HEK293 (cell line): Measurements from ENCODE around the gene GFM1.

Source experiments
- CTCF ChIA-PET: fragments of 350-600 bp; formaldehyde crosslinking; extraction: SDS; loops from one replicate; lab custom pipeline; 2021; ENCODE audit warnings: antibody characterized with exemption; lab: Yijun Ruan, JAX
- POLR2A ChIA-PET: fragments of 300-600 bp; formaldehyde crosslinking; extraction: SDS; loops from one replicate; lab custom pipeline; 2020; ENCODE audit warnings: antibody characterized with exemption, inconsistent platforms; lab: Yijun Ruan, JAX
- H3K27ac ChIP-seq: fragments of 200-500 bp; sonication (Bioruptor generic); 2 replicates; pipeline ENCODE4 v1.5.1; 2014; ENCODE audit warnings: low read depth, low read length, control low read depth, inconsistent platforms; ENCODE audit errors: extremely low read depth
- H3K36me3 ChIP-seq, 2 experiments: fragments of 200-500 bp in 1 of 2; sonication (Bioruptor generic) in 1 of 2; 1 replicate in 1 of 2; 2 replicates in 1 of 2; pipeline ENCODE4 v1.5.1; 2014 to 2017; ENCODE audit warnings: inconsistent platforms in 2 of 2, low read length in 2 of 2; ENCODE audit not compliant: control insufficient read depth in 2 of 2, insufficient read depth in 1 of 2
- H3K4me1 ChIP-seq: fragments of 200-500 bp; sonication (Bioruptor generic); 2 replicates; pipeline ENCODE4 v1.5.1; 2014; ENCODE audit warnings: mild to moderate bottlenecking, low read length, inconsistent platforms; ENCODE audit not compliant: control insufficient read depth, insufficient read depth
- H3K4me3 ChIP-seq: 2 replicates; pipeline ENCODE4 v1.5.1; 2011; ENCODE audit warnings: low read depth, mild to moderate bottlenecking, control low read depth, low read length, moderate library complexity
- H3K9me3 ChIP-seq: fragments of 200-500 bp; sonication (Bioruptor generic); 2 replicates; pipeline ENCODE4 v1.5.1; 2014; ENCODE audit warnings: low read depth, low read length, inconsistent platforms; ENCODE audit not compliant: control insufficient read depth, insufficient read depth
- MEIS1 ChIP-seq: sonication (generic); formaldehyde crosslinking; IDR thresholded peaks from 2 replicates; pipeline ENCODE4 v1.8.1; 2022; ENCODE audit warnings: missing genetic modification reagents, mild to moderate bottlenecking, borderline replicate concordance
- MZF1 ChIP-seq: fragments of 450-650 bp; formaldehyde crosslinking; IDR thresholded peaks from 2 replicates; pipeline ENCODE4 v1.5.1; 2017; ENCODE audit warnings: missing biosample characterization, missing genetic modification characterization, borderline replicate concordance
- TCF7L2 ChIP-seq: IDR thresholded peaks from 2 replicates; pipeline ENCODE4 v1.6.1; 2011; ENCODE audit warnings: low read depth, mild to moderate bottlenecking, inconsistent platforms, low read length, moderate library complexity, borderline replicate concordance
- WT1 ChIP-seq: fragments of 450-650 bp; formaldehyde crosslinking; IDR thresholded peaks from 2 replicates; pipeline ENCODE4 v1.5.1; 2016; ENCODE audit warnings: missing biosample characterization, missing genetic modification characterization
- ZBTB1 ChIP-seq: fragments of 450-650 bp; formaldehyde crosslinking; IDR thresholded peaks from 2 replicates; pipeline ENCODE4 v1.5.1; 2016; ENCODE audit warnings: missing biosample characterization, missing genetic modification characterization
- ZNF112 ChIP-seq: fragments of 450-650 bp; formaldehyde crosslinking; IDR thresholded peaks from 2 replicates; pipeline ENCODE4 v1.5.0; 2017; ENCODE audit warnings: missing biosample characterization, missing genetic modification characterization
- ZNF140 ChIP-seq: fragments of 450-650 bp; formaldehyde crosslinking; IDR thresholded peaks from 2 replicates; pipeline ENCODE4 v1.5.1; 2016; ENCODE audit warnings: missing biosample characterization, missing genetic modification characterization
- ZNF155 ChIP-seq: fragments of 450-650 bp; formaldehyde crosslinking; IDR thresholded peaks from 2 replicates; pipeline ENCODE4 v1.5.1; 2016; ENCODE audit warnings: missing biosample characterization, missing genetic modification characterization
- ZNF324 ChIP-seq: fragments of 450-650 bp; formaldehyde crosslinking; IDR thresholded peaks from 2 replicates; pipeline ENCODE4 v1.5.1; 2016; ENCODE audit warnings: missing biosample characterization, missing genetic modification characterization
- ZNF521 ChIP-seq: fragments of 450-650 bp; formaldehyde crosslinking; IDR thresholded peaks from 2 replicates; pipeline ENCODE4 v1.5.1; 2017; ENCODE audit warnings: missing biosample characterization, mild to moderate bottlenecking, missing genetic modification characterization
- ZNF560 ChIP-seq: fragments of 450-650 bp; formaldehyde crosslinking; IDR thresholded peaks from 2 replicates; pipeline ENCODE4 v1.5.1; 2017; ENCODE audit warnings: missing biosample characterization, missing genetic modification characterization, borderline replicate concordance
- ZNF596 ChIP-seq: fragments of 450-650 bp; IDR thresholded peaks from 2 replicates; pipeline ENCODE4 v1.5.0; 2018; ENCODE audit warnings: missing biosample characterization, mild to moderate bottlenecking, missing genetic modification characterization, moderate library complexity
- ZNF600 ChIP-seq: fragments of 450-650 bp; formaldehyde crosslinking; IDR thresholded peaks from 2 replicates; pipeline ENCODE4 v1.5.1; 2016; ENCODE audit warnings: missing biosample characterization, missing genetic modification characterization
- ZNF624 ChIP-seq: fragments of 450-650 bp; formaldehyde crosslinking; IDR thresholded peaks from 2 replicates; pipeline ENCODE4 v1.5.1; 2017; ENCODE audit warnings: missing biosample characterization, missing genetic modification characterization
- ZNF658 ChIP-seq: fragments of 450-650 bp; formaldehyde crosslinking; IDR thresholded peaks from 2 replicates; pipeline ENCODE4; 2016; ENCODE audit warnings: missing biosample characterization, missing genetic modification characterization
- ZNF660 ChIP-seq: fragments of 450-650 bp; IDR thresholded peaks from 2 replicates; pipeline ENCODE4 v1.5.1; 2018; ENCODE audit warnings: missing biosample characterization, mild to moderate bottlenecking, missing genetic modification characterization
- TF ChIP-seq, protein P1 (sequence below): IDR thresholded peaks from 2 replicates; pipeline ENCODE4 v1.6.1; 2011; ENCODE audit warnings: mild to moderate bottlenecking, low read depth, low read length, borderline replicate concordance
- TF ChIP-seq, protein P2 (sequence below): fragments of 450-650 bp; formaldehyde crosslinking; IDR thresholded peaks from 2 replicates; pipeline ENCODE4 v1.5.1; 2016; ENCODE audit warnings: missing biosample characterization, missing genetic modification characterization
- TF ChIP-seq, protein P3 (sequence below): fragments of 450-650 bp; formaldehyde crosslinking; IDR thresholded peaks from 2 replicates; pipeline ENCODE4 v1.5.1; 2017; ENCODE audit warnings: missing biosample characterization, mild to moderate bottlenecking, missing genetic modification characterization, moderate library complexity
- TF ChIP-seq, protein P4 (sequence below): fragments of 450-650 bp; formaldehyde crosslinking; IDR thresholded peaks from 2 replicates; pipeline ENCODE4 v1.5.1; 2016; ENCODE audit warnings: missing biosample characterization, missing genetic modification characterization
- TF ChIP-seq, protein P5 (sequence below): fragments of 450-650 bp; formaldehyde crosslinking; IDR thresholded peaks from 2 replicates; pipeline ENCODE4 v1.5.1; 2016; ENCODE audit warnings: missing biosample characterization, missing genetic modification characterization, borderline replicate concordance
- TF ChIP-seq, protein P6 (sequence below): fragments of 450-650 bp; formaldehyde crosslinking; IDR thresholded peaks from 2 replicates; pipeline ENCODE4; 2016; ENCODE audit warnings: missing biosample characterization, missing genetic modification characterization

GFM1 gene

DNA sequence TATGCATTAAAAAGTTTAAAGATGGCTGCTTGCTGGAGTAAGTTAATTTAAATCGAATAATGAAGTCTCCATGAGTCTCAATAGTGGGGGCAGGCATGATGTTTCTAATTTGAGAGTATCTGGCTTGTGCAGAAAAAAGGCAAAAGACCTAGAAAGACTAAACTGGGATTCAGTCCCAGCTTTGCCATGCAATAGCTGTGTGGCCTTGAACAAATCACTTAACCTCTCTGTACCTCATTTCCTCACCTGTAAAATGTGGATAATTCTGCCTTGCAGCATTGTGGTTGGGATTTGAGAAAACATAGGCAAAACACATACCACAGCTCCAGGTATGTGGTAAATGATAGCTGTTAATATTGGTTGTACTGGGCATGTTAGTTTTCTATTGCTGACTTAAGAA, 19.5 kb downstream of the GFM1 start:
- Histone ChIP-seq H3K36me3 (peaks cover 9 to 84% of the 10 kb centered on the region in 2 experiments), H3K4me1 (no peaks in the 10 kb centered on the region), H3K9me3 (no peaks in the 10 kb centered on the region), H3K4me3 (no peak overlapping the region), H3K27ac (no peak overlapping the region)
- ChIA-PET CTCF (interaction anchor here (0.6 to 0.9 kb wide), 3 partner anchors 18 to 1899 kb away, joined by 3 to 4 read pairs (median 3); no protein-coding TSS in a partner anchor), POLR2A (interaction anchor here (0.6 kb wide), 1 partner anchor 19 kb away, joined by 5 read pairs; no protein-coding TSS in a partner anchor)
- TF ChIP-seq ZNF658 (tag by site-specific recombination) (no peak), ZNF660 (tag by site-specific recombination) (no peak), ZNF140 (tag by site-specific recombination) (no peak), MZF1 (tag by site-specific recombination) (no peak), ZNF521 (no peak), ZBTB1 (tag by site-specific recombination) (no peak)
- TF ChIP-seq, protein P1, sequence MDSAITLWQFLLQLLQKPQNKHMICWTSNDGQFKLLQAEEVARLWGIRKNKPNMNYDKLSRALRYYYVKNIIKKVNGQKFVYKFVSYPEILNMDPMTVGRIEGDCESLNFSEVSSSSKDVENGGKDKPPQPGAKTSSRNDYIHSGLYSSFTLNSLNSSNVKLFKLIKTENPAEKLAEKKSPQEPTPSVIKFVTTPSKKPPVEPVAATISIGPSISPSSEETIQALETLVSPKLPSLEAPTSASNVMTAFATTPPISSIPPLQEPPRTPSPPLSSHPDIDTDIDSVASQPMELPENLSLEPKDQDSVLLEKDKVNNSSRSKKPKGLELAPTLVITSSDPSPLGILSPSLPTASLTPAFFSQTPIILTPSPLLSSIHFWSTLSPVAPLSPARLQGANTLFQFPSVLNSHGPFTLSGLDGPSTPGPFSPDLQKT, result no peak
- TF ChIP-seq, protein P2, sequence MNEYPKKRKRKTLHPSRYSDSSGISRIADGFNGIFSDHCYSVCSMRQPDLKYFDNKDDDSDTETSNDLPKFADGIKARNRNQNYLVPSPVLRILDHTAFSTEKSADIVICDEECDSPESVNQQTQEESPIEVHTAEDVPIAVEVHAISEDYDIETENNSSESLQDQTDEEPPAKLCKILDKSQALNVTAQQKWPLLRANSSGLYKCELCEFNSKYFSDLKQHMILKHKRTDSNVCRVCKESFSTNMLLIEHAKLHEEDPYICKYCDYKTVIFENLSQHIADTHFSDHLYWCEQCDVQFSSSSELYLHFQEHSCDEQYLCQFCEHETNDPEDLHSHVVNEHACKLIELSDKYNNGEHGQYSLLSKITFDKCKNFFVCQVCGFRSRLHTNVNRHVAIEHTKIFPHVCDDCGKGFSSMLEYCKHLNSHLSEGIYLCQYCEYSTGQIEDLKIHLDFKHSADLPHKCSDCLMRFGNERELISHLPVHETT (tag by site-specific recombination), result no peak

DNA sequence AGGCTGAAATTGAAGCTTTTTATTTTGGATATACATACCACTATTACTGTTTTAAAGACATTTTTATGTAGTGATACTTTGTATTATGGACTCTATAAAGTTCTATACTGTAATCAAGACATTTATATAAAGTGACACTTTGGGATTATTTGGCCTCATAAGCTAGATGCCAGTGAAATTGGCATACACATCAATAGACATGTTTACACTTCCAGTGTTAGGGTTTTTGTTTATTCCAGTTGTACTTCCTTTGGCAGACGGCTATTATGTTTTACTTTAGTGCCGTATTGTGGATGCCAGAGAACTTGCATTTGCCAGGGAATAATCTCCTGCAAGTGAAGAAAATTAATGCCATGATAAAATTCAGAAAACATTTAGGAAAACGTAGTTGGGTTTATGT, 22.1 kb downstream of the GFM1 start:
- Histone ChIP-seq H3K4me3 (no peak overlapping the region), H3K36me3 (peaks cover 9 to 80% of the 10 kb centered on the region in 2 experiments), H3K9me3 (no peaks in the 10 kb centered on the region), H3K27ac (no peak overlapping the region), H3K4me1 (no peaks in the 10 kb centered on the region)
- ChIA-PET CTCF (interaction anchor here (1.0 kb wide), 1 partner anchor 17 kb away, joined by 3 read pairs; no protein-coding TSS in a partner anchor), POLR2A (no interaction called here)
- TF ChIP-seq MEIS1 (no peak), TCF7L2 (no peak), ZNF560 (no peak), ZNF155 (tag by site-specific recombination) (no peak), ZNF112 (tag by site-specific recombination) (no peak), ZNF324 (tag by site-specific recombination) (no peak), ZNF624 (tag by site-specific recombination) (no peak), WT1 (tag by site-specific recombination) (no peak), ZNF596 (tag by site-specific recombination) (no peak), ZNF600 (tag by site-specific recombination) (no peak)
- TF ChIP-seq, protein P3, sequence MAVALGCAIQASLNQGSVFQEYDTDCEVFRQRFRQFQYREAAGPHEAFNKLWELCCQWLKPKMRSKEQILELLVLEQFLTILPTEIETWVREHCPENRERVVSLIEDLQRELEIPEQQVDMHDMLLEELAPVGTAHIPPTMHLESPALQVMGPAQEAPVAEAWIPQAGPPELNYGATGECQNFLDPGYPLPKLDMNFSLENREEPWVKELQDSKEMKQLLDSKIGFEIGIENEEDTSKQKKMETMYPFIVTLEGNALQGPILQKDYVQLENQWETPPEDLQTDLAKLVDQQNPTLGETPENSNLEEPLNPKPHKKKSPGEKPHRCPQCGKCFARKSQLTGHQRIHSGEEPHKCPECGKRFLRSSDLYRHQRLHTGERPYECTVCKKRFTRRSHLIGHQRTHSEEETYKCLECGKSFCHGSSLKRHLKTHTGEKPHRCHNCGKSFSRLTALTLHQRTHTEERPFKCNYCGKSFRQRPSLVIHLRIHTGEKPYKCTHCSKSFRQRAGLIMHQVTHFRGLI (tag by site-specific recombination), result no peak
- TF ChIP-seq, protein P4, sequence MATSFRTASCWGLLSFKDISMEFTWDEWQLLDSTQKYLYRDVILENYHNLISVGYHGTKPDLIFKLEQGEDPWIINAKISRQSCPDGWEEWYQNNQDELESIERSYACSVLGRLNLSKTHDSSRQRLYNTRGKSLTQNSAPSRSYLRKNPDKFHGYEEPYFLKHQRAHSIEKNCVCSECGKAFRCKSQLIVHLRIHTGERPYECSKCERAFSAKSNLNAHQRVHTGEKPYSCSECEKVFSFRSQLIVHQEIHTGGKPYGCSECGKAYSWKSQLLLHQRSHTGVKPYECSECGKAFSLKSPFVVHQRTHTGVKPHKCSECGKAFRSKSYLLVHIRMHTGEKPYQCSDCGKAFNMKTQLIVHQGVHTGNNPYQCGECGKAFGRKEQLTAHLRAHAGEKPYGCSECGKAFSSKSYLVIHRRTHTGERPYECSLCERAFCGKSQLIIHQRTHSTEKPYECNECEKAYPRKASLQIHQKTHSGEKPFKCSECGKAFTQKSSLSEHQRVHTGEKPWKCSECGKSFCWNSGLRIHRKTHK, result no peak
- TF ChIP-seq, protein P5, sequence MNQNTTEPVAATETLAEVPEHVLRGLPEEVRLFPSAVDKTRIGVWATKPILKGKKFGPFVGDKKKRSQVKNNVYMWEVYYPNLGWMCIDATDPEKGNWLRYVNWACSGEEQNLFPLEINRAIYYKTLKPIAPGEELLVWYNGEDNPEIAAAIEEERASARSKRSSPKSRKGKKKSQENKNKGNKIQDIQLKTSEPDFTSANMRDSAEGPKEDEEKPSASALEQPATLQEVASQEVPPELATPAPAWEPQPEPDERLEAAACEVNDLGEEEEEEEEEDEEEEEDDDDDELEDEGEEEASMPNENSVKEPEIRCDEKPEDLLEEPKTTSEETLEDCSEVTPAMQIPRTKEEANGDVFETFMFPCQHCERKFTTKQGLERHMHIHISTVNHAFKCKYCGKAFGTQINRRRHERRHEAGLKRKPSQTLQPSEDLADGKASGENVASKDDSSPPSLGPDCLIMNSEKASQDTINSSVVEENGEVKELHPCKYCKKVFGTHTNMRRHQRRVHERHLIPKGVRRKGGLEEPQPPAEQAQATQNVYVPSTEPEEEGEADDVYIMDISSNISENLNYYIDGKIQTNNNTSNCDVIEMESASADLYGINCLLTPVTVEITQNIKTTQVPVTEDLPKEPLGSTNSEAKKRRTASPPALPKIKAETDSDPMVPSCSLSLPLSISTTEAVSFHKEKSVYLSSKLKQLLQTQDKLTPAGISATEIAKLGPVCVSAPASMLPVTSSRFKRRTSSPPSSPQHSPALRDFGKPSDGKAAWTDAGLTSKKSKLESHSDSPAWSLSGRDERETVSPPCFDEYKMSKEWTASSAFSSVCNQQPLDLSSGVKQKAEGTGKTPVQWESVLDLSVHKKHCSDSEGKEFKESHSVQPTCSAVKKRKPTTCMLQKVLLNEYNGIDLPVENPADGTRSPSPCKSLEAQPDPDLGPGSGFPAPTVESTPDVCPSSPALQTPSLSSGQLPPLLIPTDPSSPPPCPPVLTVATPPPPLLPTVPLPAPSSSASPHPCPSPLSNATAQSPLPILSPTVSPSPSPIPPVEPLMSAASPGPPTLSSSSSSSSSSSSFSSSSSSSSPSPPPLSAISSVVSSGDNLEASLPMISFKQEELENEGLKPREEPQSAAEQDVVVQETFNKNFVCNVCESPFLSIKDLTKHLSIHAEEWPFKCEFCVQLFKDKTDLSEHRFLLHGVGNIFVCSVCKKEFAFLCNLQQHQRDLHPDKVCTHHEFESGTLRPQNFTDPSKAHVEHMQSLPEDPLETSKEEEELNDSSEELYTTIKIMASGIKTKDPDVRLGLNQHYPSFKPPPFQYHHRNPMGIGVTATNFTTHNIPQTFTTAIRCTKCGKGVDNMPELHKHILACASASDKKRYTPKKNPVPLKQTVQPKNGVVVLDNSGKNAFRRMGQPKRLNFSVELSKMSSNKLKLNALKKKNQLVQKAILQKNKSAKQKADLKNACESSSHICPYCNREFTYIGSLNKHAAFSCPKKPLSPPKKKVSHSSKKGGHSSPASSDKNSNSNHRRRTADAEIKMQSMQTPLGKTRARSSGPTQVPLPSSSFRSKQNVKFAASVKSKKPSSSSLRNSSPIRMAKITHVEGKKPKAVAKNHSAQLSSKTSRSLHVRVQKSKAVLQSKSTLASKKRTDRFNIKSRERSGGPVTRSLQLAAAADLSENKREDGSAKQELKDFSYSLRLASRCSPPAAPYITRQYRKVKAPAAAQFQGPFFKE (tag by site-specific recombination), result no peak
- TF ChIP-seq, protein P6, sequence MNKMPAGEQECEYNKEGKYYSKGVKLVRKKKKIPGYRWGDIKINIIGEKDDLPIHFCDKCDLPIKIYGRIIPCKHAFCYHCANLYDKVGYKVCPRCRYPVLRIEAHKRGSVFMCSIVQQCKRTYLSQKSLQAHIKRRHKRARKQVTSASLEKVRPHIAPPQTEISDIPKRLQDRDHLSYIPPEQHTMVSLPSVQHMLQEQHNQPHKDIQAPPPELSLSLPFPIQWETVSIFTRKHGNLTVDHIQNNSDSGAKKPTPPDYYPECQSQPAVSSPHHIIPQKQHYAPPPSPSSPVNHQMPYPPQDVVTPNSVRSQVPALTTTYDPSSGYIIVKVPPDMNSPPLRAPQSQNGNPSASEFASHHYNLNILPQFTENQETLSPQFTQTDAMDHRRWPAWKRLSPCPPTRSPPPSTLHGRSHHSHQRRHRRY, result no peak
